ENCODE measurements around the gene ZFYVE21.

DNA sequence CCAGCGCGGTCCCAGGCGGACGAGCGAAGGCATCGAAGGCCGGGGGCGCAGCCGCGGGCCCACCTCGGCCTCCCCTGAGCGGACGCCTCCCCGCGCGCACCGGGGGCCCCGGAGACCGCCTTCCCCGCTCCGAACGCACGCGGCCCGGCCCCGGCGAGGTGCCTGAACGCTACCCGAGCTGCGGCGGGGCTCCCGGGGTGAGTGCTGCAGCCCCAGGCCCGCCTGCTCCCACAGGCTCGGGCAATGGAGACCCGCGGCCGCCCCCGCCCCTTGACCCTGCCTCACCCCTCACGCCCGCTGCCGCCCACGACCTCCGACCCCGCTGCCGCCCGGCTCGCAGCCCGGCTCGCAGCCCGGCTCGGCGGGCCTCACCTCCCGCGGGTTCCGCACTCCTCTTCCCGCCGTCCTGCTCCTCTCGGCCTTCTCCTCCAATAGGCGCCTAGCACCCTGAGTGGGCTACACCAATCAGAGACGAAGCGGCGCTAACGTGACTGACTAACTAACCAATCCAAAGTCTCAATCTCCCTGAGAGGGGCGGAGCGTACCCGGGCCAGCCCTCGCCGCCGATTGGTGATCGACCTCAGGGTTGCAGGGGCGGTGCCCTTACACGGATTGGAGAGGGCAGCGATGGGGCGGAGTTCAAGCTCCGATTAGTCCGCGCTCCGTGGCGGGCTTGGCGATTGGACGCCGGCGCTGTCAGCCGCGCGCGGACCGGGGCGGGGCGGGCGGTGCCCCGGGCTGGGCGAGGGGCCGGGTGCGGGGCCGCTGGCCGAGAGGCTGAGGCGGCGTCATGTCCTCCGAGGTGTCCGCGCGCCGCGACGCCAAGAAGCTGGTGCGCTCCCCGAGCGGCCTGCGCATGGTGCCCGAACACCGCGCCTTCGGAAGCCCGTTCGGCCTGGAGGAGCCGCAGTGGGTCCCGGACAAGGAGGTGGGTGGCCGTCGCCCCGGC, at the start of gene ZFYVE21, which contains the start of gene XRCC3:
- TF ChIP-seq EP300 (IDR thresholded peaks at IDR 0.05) (no peak), CTCF (IDR thresholded peaks at IDR 0.05) (no peak), POLR2A (IDR thresholded peaks at IDR 0.05) (peak; percentile 80)

Measured in ovary (tissue), 3 donors.